GM19438 (cell line): ENCODE data around the gene TBPL1.
A peak's percentile ranks its signal among the peaks of the same experiment; 100 is the strongest.
"Not testable (repeated sequence)": the region's sequence is repeated elsewhere in the genome, so short reads cannot be mapped to it uniquely, and the experiment has no call there.

Source experiments
- ATAC-seq: cut with Tn5 transposase; IDR thresholded peaks from one replicate; pipeline ENCODE4 v1.9.1; 2021; ENCODE audit warnings: low read depth; ENCODE audit not compliant: unreplicated experiment

The TBPL1 gene

DNA sequence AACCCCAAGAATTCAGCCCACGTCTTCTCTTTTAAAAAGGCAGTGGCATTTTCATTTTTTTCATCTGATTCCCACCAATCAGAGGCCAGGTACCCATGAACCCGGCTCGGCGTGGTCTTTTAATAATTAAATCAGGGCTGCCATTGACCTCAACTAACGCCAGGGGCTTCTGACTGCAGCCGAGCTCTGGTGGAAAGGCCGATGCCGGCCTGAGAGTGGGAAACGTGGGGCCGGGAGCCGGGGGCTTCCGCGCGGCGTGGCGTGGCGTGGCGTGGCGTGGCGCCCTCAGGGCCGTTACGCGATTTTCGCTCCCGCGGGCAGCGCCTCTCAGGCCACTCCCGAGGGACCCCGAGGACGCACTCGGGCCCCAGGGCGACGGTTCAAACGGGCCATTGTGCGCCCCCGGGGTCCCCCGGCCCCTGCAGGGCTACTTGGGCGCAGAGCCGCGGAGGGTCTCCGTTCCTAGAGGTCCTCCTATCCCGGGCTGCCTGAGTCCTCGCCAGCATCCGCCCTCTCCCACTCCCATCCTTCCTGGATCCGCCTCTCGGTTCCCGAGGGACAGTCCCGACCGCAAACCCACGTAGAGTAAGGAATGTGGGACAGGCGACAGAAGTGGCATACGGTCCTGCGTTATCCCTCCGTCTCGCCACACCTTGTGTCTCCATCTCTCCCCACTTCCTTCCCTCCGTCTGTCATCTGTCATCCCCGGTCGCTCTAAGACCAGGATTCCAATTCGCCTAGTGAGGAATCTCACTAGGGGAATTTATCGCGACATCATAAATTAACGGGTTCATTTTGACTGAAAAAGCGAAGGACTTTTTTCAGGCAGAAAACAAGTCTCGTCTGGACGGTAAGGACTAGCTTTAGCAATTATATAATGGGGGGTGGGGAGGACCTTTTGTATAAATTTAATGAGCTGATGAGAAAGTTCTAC, 876 bp upstream of the TBPL1 start:
- ATAC-seq, result peak; percentile 68

DNA sequence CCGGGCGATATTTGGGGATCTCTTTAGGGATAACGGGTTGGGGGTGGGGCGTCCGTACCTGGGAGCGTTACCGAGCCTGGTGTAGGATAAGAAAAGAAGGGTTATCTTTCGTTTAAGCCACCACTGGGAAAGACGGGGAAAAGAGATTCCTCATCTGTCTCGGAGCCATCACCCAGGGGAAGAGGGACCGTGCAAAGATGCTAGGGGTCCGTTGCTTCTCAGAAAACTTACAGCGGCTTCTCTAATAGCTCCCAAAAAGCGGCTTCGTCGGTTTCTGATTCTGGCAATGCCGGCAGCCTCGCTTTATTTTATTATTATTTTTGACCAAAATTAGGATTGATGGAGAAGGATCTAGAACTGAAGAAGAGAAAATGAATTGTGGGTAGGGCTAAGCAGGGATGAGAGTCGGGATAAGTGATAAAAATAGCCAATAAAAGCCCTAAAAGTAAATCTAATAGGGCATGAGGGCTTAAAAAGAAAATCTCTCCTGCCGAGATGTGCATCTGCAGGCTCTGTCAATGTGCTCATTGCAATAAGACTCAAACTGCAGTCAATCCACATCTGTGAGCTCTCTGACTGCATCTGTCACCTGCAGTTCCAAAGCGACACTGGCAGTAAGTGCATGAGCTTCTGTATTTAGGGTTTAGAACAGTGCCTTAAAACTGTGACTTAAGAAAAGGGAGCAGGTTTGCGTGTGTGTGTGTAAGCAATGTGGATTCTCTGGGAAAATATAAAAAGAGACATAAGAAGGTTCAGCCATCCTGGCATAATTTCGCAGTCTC, 801 bp downstream of the TBPL1 start:
- ATAC-seq, result no peak

DNA sequence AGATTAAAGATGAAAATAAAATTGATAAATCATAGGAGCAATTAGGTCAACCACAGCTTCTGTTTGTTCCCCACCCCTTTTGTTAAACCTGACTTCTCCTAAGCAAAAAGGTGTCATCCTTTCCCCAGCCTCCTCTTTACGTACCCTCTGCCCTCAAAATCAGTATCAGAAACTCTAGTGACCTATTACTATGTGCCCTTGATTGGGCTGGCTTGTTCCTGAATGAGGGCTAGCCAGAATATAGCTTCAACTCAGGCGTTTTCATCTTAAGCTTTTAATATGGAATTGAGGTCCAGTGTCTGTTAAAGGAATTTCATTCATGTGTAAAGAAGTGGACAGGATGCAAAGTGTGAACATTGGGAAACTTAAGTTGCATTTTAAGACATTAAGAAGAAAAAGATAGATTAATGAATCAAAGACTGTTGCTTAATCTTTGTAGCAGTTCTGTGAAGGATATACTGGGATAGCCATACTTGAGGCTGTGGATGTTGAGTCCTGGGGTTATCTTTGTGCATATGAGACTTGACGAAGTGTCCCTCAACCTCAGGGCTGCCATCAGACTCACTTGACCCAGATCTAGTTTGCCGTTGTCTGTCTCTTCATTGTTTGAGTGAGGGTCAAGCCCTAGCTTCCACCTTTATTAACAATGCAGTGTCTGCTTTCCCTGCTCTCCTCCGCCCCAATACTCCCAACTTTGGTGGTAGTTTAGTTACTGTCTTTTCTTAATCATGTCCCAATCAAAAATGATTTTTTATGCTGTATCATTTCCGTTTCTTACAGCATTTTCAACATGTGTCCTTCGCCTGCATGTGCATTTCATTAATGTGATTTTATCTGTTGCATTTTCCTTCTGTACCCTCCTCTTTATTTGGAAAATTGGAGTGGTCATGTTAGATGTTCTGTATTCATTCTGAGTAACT, 1.9 kb downstream of the TBPL1 start:
- ATAC-seq, result no peak

DNA sequence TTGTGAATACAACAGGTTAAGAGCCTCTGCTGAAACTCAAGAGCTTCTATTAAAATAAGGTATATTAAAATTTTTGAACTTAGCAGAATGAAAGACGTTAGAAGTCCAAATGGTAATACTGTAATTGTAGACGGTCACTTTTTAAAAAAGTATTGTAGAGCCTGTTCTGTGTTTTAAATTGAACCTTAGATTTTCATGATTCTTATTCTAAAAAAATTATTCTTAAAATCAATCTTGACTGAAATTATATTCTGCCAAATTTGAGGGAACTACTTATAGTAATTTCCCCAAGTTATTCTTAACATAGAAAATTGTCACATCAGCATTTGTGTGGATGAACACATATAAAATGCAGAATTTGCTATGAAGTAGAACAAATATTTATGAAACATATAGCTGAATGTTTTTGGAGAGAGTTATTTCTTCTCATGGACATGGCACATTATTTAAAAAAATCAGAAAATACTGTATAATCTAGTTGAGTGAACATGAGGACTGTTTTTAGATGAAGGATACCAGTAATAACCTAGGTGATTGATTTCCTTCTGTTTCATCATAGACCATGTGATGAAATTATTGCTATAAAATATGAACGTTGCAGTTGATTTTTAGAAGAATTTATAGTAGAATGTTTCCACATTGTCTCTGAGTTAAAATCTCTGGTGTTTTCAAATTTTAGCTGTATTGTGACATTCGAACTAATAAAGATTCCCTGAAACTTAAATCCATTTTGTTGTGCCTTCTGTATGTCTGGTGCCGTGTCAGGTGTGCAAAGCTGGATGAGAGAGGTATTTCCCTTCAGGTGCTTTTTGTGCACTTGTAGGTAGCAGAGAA, 2.8 kb downstream of the TBPL1 start:
- ATAC-seq, result no peak

DNA sequence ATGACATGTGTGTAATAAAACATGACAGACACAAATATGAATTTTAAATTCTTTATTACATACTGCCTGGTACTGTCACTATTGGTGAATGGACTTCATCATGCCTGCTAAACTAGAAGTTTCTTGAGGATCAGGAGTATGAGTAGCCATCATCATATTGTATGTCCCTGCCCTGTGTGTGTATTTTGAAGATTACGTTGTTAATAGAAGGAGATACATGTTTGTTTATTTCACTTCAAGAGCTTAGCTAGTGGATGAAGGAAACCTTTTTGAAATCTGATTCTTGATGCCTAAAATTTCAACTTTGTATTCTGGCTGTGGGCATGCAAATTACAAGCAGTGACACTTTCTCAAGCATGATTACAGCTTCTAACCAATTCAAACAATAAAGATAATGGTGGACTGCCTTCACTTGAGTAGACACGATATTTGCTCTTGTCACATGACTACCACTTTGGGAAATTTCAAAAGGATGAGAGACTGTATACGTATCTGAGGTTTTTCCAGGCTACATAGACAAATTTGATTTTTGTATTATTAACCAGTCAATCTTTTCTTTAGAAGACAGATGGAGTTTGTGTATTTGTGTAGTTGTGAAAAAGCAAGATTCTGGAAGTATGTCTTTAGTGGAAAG, 3.5 kb downstream of the TBPL1 start:
- ATAC-seq, result no peak

DNA sequence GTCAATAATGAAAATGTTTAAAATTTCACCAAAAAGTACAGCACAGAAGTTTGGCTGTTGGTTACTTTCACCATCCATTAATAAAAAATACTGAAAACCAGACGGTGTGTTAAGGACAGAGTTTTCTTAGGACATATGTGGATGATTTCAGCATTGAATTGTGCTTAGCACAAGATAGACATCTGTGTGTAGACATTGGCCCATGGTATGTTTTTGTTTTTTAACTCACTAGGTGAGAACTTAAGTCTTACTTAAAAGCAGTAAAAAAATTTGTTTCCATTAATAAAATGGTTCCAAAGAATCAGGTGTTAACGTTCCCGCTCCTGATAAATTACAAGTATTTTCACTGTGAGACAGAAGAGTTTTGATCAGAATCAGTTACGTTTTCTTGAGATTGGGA, 4.2 kb downstream of the TBPL1 start:
- ATAC-seq, result no peak

DNA sequence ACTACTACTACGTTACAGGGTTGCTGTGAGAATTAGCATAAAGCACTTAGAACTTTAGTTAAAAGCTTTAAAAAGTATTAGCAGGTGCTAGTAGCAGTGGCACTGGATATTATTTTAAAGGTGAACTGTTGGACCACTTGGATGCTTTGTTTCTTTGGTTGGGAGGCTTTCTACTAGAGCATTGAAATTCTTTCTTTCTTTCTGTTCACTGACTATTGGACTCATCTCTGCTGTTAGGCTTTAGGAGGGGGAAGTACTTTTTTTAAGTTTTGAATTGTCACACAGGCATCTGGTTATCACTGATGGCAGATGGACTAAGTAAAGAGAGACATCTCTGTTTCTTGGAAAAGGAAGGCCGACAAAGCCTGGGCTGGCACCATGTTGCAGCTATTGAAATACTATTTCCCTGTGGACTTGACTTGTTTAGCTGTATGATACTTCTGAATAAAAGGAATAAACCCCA, 4.8 kb downstream of the TBPL1 start:
- no peak for ATAC-seq

DNA sequence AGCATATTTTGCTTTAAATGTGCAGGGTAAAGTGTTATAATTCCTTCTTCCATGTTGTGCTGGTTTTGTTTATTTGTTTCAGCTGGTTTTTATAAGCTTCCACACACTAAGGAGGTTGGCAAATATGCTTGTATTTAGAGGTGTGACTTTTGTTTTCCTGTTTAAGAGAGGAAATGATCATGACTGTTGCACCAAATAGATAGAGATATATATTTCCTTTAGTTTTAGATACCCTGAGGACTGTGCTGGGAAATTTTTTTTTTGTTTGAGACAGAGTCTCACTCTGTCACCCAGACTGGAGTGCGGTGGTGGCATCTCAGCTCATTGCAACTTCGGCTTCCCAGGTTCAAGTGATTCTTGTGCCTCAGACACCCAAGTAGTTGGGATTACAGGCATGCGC, 5.8 kb downstream of the TBPL1 start:
- no peak for ATAC-seq

DNA sequence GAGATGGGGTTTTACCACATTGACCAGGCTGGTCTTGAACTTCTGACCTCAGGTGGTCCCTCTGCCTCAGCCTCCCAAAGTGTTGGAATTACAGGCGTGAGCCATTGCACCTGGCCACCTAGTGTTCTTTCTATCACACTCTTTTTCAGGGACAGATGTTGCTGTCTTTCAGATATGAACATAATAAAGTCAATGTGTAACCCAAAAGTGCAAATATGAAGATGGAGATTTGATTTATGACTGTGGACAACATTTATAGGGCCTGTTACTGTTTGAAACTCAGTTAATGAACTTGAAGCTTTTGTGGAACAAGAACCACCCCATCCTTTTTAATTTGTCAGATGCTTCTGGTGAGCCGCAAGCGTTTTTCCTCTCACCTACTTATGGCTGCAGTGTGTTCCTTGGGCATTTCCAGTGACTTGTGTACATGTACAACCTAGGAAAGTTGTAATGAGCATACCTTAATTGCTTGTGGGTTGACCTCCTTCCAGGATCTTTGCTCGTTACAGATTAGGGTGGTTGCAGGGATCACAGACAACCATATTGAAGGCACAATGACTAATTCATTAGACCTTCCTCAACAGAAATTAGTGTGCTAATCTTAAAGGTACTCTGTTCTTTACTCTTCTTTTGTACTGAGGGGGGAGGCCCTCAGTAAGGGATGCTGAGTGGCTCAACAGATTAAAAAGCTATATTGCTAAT, 6.8 kb downstream of the TBPL1 start:
- no peak for ATAC-seq

DNA sequence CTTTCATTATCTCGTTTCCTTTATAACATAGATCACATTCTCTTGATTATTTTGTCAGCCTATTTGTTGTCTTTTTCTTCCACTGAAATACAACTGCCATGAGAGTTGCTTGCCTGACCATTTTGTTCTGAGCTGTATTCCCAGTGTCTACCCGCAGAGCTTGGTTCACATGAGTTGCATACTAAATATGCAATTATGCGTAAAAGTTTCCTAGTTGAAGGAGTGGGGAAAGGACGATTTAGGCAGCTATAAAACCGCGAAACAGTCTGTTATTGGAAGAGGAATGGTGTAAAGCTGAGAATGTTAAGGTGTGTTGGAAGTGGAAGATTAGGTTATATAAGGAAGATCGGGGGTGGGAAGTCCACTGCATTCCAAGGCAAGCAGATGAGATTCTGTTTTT, 8.8 kb downstream of the TBPL1 start:
- ATAC-seq, result no peak

DNA sequence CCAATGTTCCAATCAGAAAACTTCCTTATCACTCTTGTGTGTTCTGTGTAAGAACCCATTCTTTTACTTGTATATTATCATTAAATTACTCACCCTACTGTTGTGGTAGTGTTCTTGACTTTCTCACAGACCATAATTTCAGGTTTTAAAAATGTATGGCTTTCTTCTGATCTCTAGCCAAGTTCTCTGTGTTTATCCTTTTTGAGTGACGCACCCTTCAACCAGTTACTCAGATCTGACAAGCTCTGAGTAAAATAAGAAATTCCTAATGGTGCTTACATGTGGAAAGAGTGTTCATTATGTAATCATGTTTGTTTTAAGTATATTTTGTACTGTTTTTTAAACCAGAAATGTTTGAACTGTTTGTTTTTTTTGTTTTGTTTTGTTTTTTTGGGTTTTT, 11.0 kb downstream of the TBPL1 start:
- no peak for ATAC-seq

DNA sequence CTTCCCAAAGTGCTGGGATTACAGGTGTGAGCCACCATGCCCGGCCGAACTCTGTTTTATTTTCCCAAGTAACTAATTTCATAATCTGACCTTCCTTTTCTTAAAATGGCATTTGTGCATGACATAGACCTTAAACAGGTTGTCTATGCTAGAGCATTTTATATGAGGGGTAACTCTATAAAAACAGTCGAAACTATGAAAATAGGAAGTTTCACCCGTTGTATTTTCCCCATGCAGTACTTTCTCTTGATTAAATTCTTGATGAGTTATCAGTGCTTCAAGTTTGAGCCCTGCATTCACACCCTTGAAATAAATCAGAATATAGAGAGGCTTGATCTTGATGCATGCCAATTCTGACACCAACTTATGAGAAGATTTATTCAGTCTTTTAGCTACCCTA, 11.7 kb downstream of the TBPL1 start:
- ATAC-seq, result no peak

DNA sequence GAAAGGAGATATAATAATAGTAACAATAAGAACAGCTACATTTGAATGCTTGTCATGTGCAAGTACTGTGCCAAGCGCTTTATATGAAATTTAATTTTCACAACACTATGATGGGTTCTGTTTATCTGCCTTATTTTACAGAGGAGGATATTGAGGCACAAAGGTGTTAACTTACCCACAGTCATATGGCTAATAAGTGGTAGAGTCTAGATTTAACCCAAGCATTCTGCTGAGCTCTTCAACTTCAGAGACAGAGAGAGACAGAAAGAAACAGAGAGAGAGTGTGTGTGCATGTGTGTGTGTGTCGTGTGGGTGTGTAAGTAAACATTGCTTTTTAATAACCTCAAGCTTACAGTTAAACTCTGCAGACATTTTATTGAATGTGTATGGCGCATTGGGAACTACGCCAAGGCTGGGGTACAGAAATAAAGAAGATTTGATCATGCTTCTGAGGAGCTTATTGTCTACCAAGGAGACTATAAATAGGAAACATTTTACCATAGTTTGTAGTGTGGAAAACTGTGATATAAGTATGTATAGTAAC, 12.9 kb downstream of the TBPL1 start:
- no peak for ATAC-seq

DNA sequence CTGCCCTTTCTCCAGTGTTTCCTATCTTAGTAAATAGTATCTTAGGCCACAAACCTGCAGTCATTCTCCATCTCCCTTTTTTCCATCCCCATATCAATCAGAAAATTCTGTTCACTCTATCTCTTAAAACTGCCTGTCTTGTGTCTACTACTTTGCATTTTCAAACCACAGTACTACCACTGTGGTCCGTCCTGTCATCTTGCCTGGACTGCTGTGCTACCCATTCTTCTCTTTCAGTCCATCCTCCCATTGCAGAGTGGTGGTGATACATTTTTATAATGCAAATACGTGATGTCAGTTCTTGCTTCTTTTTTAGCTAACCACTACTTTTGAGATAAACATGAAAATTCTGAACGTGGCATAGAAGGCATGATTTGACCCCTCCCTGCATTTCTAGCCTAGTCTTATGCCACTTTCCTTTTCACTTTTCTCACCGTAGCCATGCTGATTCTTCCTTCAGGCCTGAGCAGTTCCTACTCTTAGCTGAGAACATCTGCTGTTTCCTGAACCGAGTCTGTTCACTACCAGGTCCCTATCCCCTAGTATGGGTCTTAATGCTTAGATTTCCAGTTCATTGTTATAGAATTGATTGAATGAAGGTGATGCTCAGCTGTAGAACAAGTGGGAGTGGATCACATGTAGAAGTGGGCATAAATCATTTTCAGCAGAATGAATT, 13.8 kb downstream of the TBPL1 start:
- ATAC-seq, result peak; percentile 89

DNA sequence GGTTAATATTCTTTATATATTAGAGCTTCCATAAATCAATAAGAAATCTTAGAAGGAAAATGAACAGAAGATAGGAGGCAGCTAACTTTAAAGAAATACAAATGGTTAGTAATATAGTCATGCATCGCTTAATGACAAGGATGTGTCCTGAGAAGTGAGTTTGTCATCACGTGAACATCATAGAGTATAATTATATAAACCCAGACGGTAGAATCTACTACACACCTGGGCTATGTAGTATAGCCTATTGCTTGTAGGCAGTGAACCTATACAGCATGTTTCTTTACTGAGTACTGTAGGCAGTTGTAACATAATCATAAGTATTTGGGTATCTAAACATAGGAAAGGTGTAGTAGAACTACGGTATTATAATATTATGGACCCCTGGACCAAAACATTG, 14.3 kb downstream of the TBPL1 start:
- ATAC-seq, result no peak

DNA sequence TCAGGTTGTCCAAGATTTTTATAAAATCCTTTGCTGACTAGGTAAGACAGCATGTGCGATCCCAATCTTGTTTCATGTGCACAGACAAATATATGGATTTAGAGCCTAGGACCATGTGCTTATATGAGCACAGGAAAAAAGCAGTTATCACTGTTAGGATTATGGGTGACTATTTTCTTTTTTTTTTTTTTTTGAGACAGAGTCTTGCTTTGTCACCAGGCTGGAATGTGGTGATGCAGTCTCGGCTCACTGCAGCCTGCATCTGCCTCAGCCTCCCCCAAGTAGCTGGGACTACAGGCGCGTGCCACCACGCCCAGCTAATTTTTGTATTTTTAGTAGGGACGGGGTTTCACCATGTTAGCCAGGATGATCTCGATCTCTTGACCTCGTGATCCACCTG, 14.8 kb downstream of the TBPL1 start:
- not testable (repeated sequence) for ATAC-seq

DNA sequence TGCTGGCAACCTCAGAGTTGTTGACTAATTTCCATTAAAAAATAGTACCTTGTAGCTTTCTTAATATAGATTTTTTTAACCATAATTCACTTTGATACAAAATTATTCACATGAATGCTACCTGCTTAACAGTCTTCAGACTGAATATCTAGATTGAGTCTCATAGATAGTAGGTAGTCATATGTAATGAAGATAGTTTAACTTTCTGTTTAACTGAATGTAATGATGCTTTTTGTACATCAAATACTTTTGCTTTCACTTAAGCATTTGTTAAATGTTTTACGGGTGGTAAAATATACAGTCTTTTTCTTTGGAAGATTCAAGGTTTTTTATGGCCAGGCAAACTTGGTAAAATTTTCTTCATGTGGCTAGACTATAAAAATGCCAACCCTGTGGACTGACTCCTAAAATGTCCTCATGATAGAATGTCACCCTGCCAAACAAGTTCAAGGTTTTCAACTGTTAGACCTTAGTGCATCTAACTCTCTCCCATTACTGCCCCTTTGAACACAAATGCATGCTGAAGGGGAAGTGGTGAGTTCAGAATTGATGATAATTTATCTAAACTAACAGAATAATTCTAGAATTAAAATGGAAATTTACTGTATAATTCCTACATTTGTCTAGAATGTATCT, 16.4 kb downstream of the TBPL1 start:
- ATAC-seq, result no peak
